ENCODE results near the gene ZNF138.

DNA sequence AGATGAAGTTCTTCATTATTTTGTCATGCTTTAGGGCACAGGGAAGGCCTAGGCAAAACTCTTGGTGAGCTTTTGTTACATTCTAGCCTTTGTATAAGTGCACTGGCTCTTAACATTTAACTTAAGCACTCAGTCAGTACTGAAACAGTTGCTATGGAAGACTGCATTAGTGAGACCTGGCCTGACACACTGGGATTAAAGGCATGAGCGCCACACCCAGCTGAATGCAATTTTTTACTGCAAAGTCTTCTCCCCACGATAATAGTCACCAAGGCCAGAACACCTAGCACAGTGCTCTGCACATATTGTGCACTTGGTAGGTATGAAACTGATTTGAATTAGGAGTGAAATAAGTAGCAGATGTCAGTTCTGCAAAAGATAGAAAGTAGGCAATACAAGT lies 41.2 kb upstream of the ZNF138 start:
- TF ChIP-seq, protein P1, sequence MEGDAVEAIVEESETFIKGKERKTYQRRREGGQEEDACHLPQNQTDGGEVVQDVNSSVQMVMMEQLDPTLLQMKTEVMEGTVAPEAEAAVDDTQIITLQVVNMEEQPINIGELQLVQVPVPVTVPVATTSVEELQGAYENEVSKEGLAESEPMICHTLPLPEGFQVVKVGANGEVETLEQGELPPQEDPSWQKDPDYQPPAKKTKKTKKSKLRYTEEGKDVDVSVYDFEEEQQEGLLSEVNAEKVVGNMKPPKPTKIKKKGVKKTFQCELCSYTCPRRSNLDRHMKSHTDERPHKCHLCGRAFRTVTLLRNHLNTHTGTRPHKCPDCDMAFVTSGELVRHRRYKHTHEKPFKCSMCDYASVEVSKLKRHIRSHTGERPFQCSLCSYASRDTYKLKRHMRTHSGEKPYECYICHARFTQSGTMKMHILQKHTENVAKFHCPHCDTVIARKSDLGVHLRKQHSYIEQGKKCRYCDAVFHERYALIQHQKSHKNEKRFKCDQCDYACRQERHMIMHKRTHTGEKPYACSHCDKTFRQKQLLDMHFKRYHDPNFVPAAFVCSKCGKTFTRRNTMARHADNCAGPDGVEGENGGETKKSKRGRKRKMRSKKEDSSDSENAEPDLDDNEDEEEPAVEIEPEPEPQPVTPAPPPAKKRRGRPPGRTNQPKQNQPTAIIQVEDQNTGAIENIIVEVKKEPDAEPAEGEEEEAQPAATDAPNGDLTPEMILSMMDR (IDR thresholded peaks at IDR 0.05; ENCODE audit: poor library complexity, severe bottlenecking) = no peak
- TF ChIP-seq POLR2AphosphoS5 (IDR thresholded peaks at IDR 0.05) = no peak

Measured in neural cell (in vitro differentiated cells).